ENCODE results near the gene UQCC2.

- TF ChIP-seq CTCF (conservative IDR thresholded peaks at IDR 0.05), result no peak
- no peak for TF ChIP-seq ZFX (IDR thresholded peaks at IDR 0.05)
Measured at GRCh38 chr6:33746036-33746600, 34.6 kb upstream of the UQCC2 start.

Data from C4-2B (cell line).